OCI-LY3 (cell line): ENCODE data around the gene ZMYND8.

Source experiments
- H2AFZ ChIP-seq: fragments of 200-600, 300-600 bp; shearing (Covaris generic); 2 replicates; pipeline ENCODE4 v1.6.0; 2014; ENCODE audit warnings: antibody characterized with exemption, low read depth, low read length
- H3K27ac ChIP-seq: fragments of 200-600, 300-600 bp; sonication (generic); 2 replicates; pipeline ENCODE4 v1.5.1; 2014; ENCODE audit warnings: mild to moderate bottlenecking, low read length, moderate library complexity, mixed read lengths
- H3K27me3 ChIP-seq: fragments of 200-600, 300-600 bp; sonication (generic); 2 replicates; pipeline ENCODE4 v1.6.1; 2014; ENCODE audit warnings: low read depth, low read length, mixed read lengths
- H3K36me3 ChIP-seq: fragments of 200-600, 300-600 bp; sonication (generic); replicated peaks from 2 replicates; pipeline ENCODE3; 2014; ENCODE audit warnings: low read depth, low read length, mixed read lengths
- H3K4me1 ChIP-seq: fragments of 300-600, 200-600 bp; sonication (generic); 2 replicates; pipeline ENCODE4 v1.6.1; 2014; ENCODE audit warnings: low read length, mixed read lengths
- H3K4me2 ChIP-seq: fragments of 200-600, 300-600 bp; sonication (generic); 2 replicates; pipeline ENCODE4 v1.6.1; 2014; ENCODE audit warnings: low read length, mixed read lengths
- H3K4me3 ChIP-seq: fragments of 300-600, 200-600 bp; sonication (generic); 2 replicates; pipeline ENCODE4 v1.5.1; 2014; ENCODE audit warnings: antibody characterized with exemption, mild to moderate bottlenecking, low read length, moderate library complexity
- H3K79me2 ChIP-seq: fragments of 300-600, 200-600 bp; shearing (Covaris generic); 2 replicates; pipeline ENCODE4 v1.6.1; 2014; ENCODE audit warnings: mild to moderate bottlenecking, low read length, mixed read lengths
- H3K9ac ChIP-seq: fragments of 300-600, 200-600 bp; shearing (Covaris generic); 2 replicates; pipeline ENCODE4 v1.6.0; 2014; ENCODE audit warnings: mild to moderate bottlenecking, low read length, moderate library complexity
- H3K9me3 ChIP-seq: fragments of 200-600, 300-600 bp; shearing (Covaris generic); 2 replicates; pipeline ENCODE4 v1.6.1; 2014; ENCODE audit warnings: low read length, mixed read lengths; ENCODE audit not compliant: insufficient read depth
- H4K20me1 ChIP-seq: fragments of 200-600, 300-600 bp; sonication (generic); 2 replicates; pipeline ENCODE4 v1.6.1; 2016; ENCODE audit warnings: low read length, mixed read lengths; ENCODE audit not compliant: insufficient read depth
- CTCF ChIP-seq: fragments of 200-600, 300-600 bp; sonication (generic); IDR thresholded peaks from 2 replicates; pipeline ENCODE4 v1.5.1; 2014; ENCODE audit warnings: antibody characterized with exemption, low read length, low read depth
- EZH2phosphoT487 ChIP-seq: fragments of 200-600 bp; shearing (Covaris generic); IDR thresholded peaks from 2 replicates; pipeline ENCODE4 v1.6.1; 2018; ENCODE audit warnings: antibody characterized with exemption, mixed run types, low read depth

ZMYND8 gene

DNA sequence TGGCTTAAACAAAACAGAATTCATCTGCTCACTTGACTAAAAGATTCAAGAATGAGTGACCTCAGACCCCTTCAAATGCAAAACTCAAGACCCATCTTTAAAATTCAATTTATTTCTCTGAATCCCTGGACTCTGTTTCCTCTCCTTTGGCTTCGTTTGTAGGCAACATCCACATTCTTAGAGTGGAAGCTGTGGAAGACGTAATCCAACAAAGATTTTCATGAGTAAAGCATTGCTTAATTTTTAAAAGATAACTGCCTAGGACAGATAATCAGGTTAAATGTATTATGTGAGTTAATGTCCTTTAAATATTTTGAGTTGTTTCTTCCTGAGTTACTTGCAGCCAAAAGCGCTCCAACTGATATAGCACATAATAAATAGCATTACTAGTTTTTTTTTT is 164.5 kb downstream of the ZMYND8 start:
- Histone ChIP-seq H3K4me3 (no peak overlapping the region), H3K4me1 (peaks cover 5% of the 10 kb centered on the region), H3K4me2 (no peak overlapping the region), H2AFZ (no peak overlapping the region), H3K27me3 (peaks cover 42% of the 10 kb centered on the region), H3K36me3 (no peaks in the 10 kb centered on the region), H4K20me1 (no peaks in the 10 kb centered on the region), H3K9me3 (no peaks in the 10 kb centered on the region), H3K27ac (no peak overlapping the region), H3K9ac (no peak overlapping the region), H3K79me2 (no peaks in the 10 kb centered on the region)
- TF ChIP-seq CTCF (no peak), EZH2phosphoT487 (no peak)

DNA sequence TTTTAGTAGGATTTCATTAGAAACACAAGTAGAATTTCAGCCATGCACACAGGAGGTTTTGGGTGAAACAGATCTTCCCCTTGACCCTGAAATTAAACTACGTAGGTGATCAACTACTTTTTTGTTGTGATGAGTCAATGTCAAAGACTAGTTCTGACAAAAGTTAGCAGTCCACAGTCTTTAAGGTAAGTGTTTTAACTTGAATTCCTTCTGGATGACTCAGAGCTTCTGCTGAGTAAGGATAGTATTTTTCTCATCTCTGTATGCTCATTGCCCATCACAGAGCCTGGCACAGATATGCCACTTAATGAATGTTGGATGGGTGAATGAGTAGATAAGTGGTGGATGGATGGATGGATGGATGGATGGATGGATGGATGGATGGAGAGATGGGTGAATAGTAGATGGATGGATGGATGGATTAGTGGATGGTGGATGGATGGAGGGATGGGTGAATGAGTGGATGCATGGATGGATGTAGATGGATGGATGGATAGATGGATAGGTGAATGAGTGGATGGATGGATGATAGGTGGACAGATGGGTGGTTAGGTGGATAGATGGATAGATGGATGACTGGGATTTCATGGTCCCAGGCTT is 165.3 kb downstream of the ZMYND8 start:
- H3K27ac ChIP-seq: no peak overlapping the region
- no peak for TF ChIP-seq CTCF
- TF ChIP-seq EZH2phosphoT487: no peak
- H3K36me3 ChIP-seq: no peaks in the 10 kb centered on the region

DNA sequence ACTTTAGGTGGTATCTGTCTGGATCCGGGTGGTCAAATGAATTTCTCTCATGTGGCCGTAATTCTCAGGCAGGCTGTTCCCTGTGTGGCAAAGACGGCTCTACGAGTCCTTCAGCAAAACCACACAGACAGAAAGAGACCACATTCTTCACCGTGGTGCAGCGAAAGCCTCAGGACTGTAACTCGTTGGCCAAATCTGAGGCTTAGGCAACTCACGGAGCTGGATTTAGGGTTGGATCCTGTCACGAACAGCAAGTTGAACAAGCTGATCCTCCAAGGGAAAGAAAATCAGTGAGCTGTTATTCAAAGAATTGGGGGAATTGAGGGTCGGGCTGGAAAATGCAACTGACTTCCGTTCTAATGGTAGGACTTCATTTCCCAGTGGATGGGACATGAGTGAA is 167.4 kb downstream of the ZMYND8 start:
- Histone ChIP-seq H2AFZ (no peak overlapping the region), H3K79me2 (no peaks in the 10 kb centered on the region), H3K27me3 (peaks cover 42% of the 10 kb centered on the region), H3K27ac (no peak overlapping the region), H3K4me2 (no peak overlapping the region), H3K9ac (no peak overlapping the region), H3K9me3 (no peaks in the 10 kb centered on the region), H4K20me1 (no peaks in the 10 kb centered on the region), H3K4me1 (no peaks in the 10 kb centered on the region), H3K36me3 (no peaks in the 10 kb centered on the region), H3K4me3 (no peak overlapping the region)
- no peak for TF ChIP-seq EZH2phosphoT487
- no peak for TF ChIP-seq CTCF

More for the DNA sequence above, 165.3 kb downstream of the ZMYND8 start:
- Histone ChIP-seq H3K4me2 (no peak overlapping the region), H3K79me2 (no peaks in the 10 kb centered on the region), H3K9ac (no peak overlapping the region), H3K4me1 (no peaks in the 10 kb centered on the region), H4K20me1 (no peaks in the 10 kb centered on the region), H3K9me3 (no peaks in the 10 kb centered on the region), H3K27me3 (peaks cover 42% of the 10 kb centered on the region), H2AFZ (no peak overlapping the region), H3K4me3 (no peak overlapping the region)

GRCh38 chr20:47188540-47188939 is 168.0 kb downstream of the ZMYND8 start:
- no peaks in the 10 kb centered on the region for H3K4me1 ChIP-seq
- H3K9me3 ChIP-seq: no peaks in the 10 kb centered on the region
- H3K27me3 ChIP-seq: peaks cover 42% of the 10 kb centered on the region
- no peak for TF ChIP-seq EZH2phosphoT487
- no peak for TF ChIP-seq CTCF
- H3K27ac ChIP-seq: no peak overlapping the region
- H3K4me3 ChIP-seq: no peak overlapping the region
- H3K79me2 ChIP-seq: no peaks in the 10 kb centered on the region
- H3K36me3 ChIP-seq: no peaks in the 10 kb centered on the region
- no peak overlapping the region for H2AFZ ChIP-seq
- no peak overlapping the region for H3K9ac ChIP-seq
- H3K4me2 ChIP-seq: no peak overlapping the region
- H4K20me1 ChIP-seq: no peaks in the 10 kb centered on the region
